ENCODE data around the gene OLFM4. TPM values are rescaled to one million over a fixed set of nuclear protein-coding genes. Genes with fewer than 3 reads are reported as not detected.
A peak's percentile ranks its signal among the peaks of the same experiment; 100 is the strongest.

Gene OLFM4
- total RNA-seq, 1 donor from 2014 or later, result not detected

- peaks cover 1% of the 10 kb centered on the region for H3K36me3 Mint-ChIP-seq (ENCODE audit: low read depth, unreplicated experiment)
- Histone ChIP-seq H3K4me1 (ENCODE audit: insufficient read depth, low read length) (no peaks in the 10 kb centered on the region), H3K4me2 (ENCODE audit: low read length) (no peak overlapping the region), H3K79me2 (ENCODE audit: insufficient read depth, low read length) (no peaks in the 10 kb centered on the region), H2AFZ (ENCODE audit: low read depth, low read length) (no peak overlapping the region), H3K4me3 (ENCODE audit: insufficient read depth, low read depth, low read length) (no peak overlapping the region), H4K20me1 (ENCODE audit: insufficient read depth, low read length) (no peaks in the 10 kb centered on the region), H3K27me3 (ENCODE audit: insufficient read depth, low read length) (no peaks in the 10 kb centered on the region), H3K9me3 (ENCODE audit: insufficient read depth, low read depth, low read length) (peaks cover 3% of the 10 kb centered on the region), H3K9ac (ENCODE audit: low read length) (no peak overlapping the region), H3K36me3 (ENCODE audit: insufficient read depth, low read length) (no peaks in the 10 kb centered on the region), H3K27ac (ENCODE audit: low read depth, low read length) (no peak overlapping the region)
- no peak for DNase-seq (ENCODE audit: low read depth)
- TF ChIP-seq EZH2 (IDR thresholded peaks at IDR 0.05; ENCODE audit: insufficient read depth, low read length), result no peak
- no peak for TF ChIP-seq CTCF (IDR thresholded peaks at IDR 0.05; ENCODE audit: insufficient read depth, low read depth, low read length)
- H3K27ac Mint-ChIP-seq (ENCODE audit: unreplicated experiment), result no peak overlapping the region
- peaks cover 10% of the 10 kb centered on the region for H3K27me3 Mint-ChIP-seq (ENCODE audit: low read depth, unreplicated experiment)
- H3K4me3 Mint-ChIP-seq (ENCODE audit: unreplicated experiment), result no peak overlapping the region
- FAIRE-seq, result no peak
- H3K9me3 Mint-ChIP-seq (ENCODE audit: unreplicated experiment), result no peaks in the 10 kb centered on the region
- H3K4me1 Mint-ChIP-seq (ENCODE audit: low read depth, unreplicated experiment), result peaks cover 2% of the 10 kb centered on the region
These were observed 23.0 kb upstream of the OLFM4 start for GRCh38 chr13:53005626-53006025.

GRCh38 chr13:53007872-53008271 lies 20.7 kb upstream of the OLFM4 start:
- no peak overlapping the region for H3K4me3 ChIP-seq (ENCODE audit: insufficient read depth, low read depth, low read length)
- DNase-seq (ENCODE audit: low read depth) (no peak), FAIRE-seq (no peak)
- H3K27me3 Mint-ChIP-seq (ENCODE audit: low read depth, unreplicated experiment), result peaks cover 10% of the 10 kb centered on the region
- no peak overlapping the region for H3K27ac Mint-ChIP-seq (ENCODE audit: unreplicated experiment)
- peaks cover 2% of the 10 kb centered on the region for H3K4me1 Mint-ChIP-seq (ENCODE audit: low read depth, unreplicated experiment)
- H3K9me3 Mint-ChIP-seq (ENCODE audit: unreplicated experiment), result no peaks in the 10 kb centered on the region
- peaks cover 1% of the 10 kb centered on the region for H3K36me3 Mint-ChIP-seq (ENCODE audit: low read depth, unreplicated experiment)
- H4K20me1 ChIP-seq (ENCODE audit: insufficient read depth, low read length), result no peaks in the 10 kb centered on the region
- no peak overlapping the region for H3K4me2 ChIP-seq (ENCODE audit: low read length)
- no peaks in the 10 kb centered on the region for H3K79me2 ChIP-seq (ENCODE audit: insufficient read depth, low read length)
- H3K36me3 ChIP-seq (ENCODE audit: insufficient read depth, low read length), result no peaks in the 10 kb centered on the region
- H3K4me3 Mint-ChIP-seq (ENCODE audit: unreplicated experiment), result no peak overlapping the region
- H3K9me3 ChIP-seq (ENCODE audit: insufficient read depth, low read depth, low read length), result peaks cover 3% of the 10 kb centered on the region
- H3K27me3 ChIP-seq (ENCODE audit: insufficient read depth, low read length), result no peaks in the 10 kb centered on the region
- no peaks in the 10 kb centered on the region for H3K4me1 ChIP-seq (ENCODE audit: insufficient read depth, low read length)
- TF ChIP-seq EZH2 (IDR thresholded peaks at IDR 0.05; ENCODE audit: insufficient read depth, low read length) (no peak), CTCF (IDR thresholded peaks at IDR 0.05; ENCODE audit: insufficient read depth, low read depth, low read length) (no peak)
- no peak overlapping the region for H2AFZ ChIP-seq (ENCODE audit: low read depth, low read length)
- H3K27ac ChIP-seq (ENCODE audit: low read depth, low read length), result no peak overlapping the region
- no peak overlapping the region for H3K9ac ChIP-seq (ENCODE audit: low read length)

GRCh38 chr13:53010374-53011105 lies 18.1 kb upstream of the OLFM4 start:
- DNase-seq (ENCODE audit: low read depth) (no peak), FAIRE-seq (no peak)
- no peaks in the 10 kb centered on the region for H3K36me3 ChIP-seq (ENCODE audit: insufficient read depth, low read length)
- no peak overlapping the region for H3K9ac ChIP-seq (ENCODE audit: low read length)
- peaks cover 12% of the 10 kb centered on the region for H3K27me3 Mint-ChIP-seq (ENCODE audit: low read depth, unreplicated experiment)
- H3K4me2 ChIP-seq (ENCODE audit: low read length), result no peak overlapping the region
- no peaks in the 10 kb centered on the region for H4K20me1 ChIP-seq (ENCODE audit: insufficient read depth, low read length)
- H3K9me3 Mint-ChIP-seq (ENCODE audit: unreplicated experiment), result no peaks in the 10 kb centered on the region
- peak overlapping the region; percentile 10 for H3K27ac Mint-ChIP-seq (ENCODE audit: unreplicated experiment)
- H2AFZ ChIP-seq (ENCODE audit: low read depth, low read length), result no peak overlapping the region
- TF ChIP-seq CTCF (IDR thresholded peaks at IDR 0.05; ENCODE audit: insufficient read depth, low read depth, low read length) (no peak), EZH2 (IDR thresholded peaks at IDR 0.05; ENCODE audit: insufficient read depth, low read length) (no peak)
- H3K79me2 ChIP-seq (ENCODE audit: insufficient read depth, low read length), result no peaks in the 10 kb centered on the region
- peaks cover 2% of the 10 kb centered on the region for H3K4me1 Mint-ChIP-seq (ENCODE audit: low read depth, unreplicated experiment)
- no peaks in the 10 kb centered on the region for H3K27me3 ChIP-seq (ENCODE audit: insufficient read depth, low read length)
- H3K4me3 ChIP-seq (ENCODE audit: insufficient read depth, low read depth, low read length), result no peak overlapping the region
- H3K9me3 ChIP-seq (ENCODE audit: insufficient read depth, low read depth, low read length), result peaks cover under 1% of the 10 kb centered on the region
- no peak overlapping the region for H3K4me3 Mint-ChIP-seq (ENCODE audit: unreplicated experiment)
- H3K4me1 ChIP-seq (ENCODE audit: insufficient read depth, low read length), result no peaks in the 10 kb centered on the region
- H3K36me3 Mint-ChIP-seq (ENCODE audit: low read depth, unreplicated experiment), result no peaks in the 10 kb centered on the region
- no peak overlapping the region for H3K27ac ChIP-seq (ENCODE audit: low read depth, low read length)
